ENCODE results near the gene RGMA. TPM values are rescaled to one million over a fixed set of nuclear protein-coding genes. Genes with fewer than 3 reads are reported as not detected.

The RGMA gene
- total and polyA plus RNA-seq, 10 of the 15 experiments (the other 5 are each of a cell fraction or from before 2014, with no cell fraction given): not detected

DNA sequence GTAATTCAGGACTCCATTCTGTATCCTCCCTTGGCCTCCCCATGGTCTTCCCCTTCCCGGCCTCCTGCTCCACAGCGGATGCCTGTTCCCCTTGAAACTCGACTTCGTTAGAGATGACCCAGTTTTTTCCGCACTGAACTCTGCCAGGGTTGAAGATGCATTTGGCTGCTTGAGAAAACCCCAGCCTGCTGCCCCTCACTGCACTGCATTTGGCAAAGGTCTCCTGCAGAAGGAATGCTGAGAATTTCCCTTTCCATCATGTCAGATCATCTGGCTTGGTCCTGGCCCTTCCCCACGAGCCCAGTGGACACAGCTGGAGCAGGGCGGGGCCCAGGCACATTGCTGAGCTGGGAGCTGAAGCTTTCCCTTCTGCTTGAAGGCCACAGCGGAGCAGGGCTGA is 37.6 kb upstream of the RGMA start:
- ChIA-PET POLR2A (no interaction called here), CTCF (no interaction called here), SMC1A (ENCODE audit: uncharacterized antibody, unreplicated experiment) (no interaction called here)

More for the DNA sequence above, 37.6 kb upstream of the RGMA start:
- Histone ChIP-seq H3K36me3 (ENCODE audit: control insufficient read depth in 2 of 2, insufficient read depth in 2 of 2, low read length in 1 of 2) (no peaks in the 10 kb centered on the region), H3K4me2 (ENCODE audit: control insufficient read depth, insufficient read depth) (no peak overlapping the region), H3K9ac (ENCODE audit: control insufficient read depth, insufficient read depth, low read length) (no peak overlapping the region), H3K4me1 (ENCODE audit: control insufficient read depth, insufficient read depth, low read length) (no peaks in the 10 kb centered on the region), H3K79me2 (ENCODE audit: control insufficient read depth, insufficient read depth, low read length) (no peaks in the 10 kb centered on the region), H4K20me1 (ENCODE audit: control insufficient read depth, insufficient read depth) (no peaks in the 10 kb centered on the region), H3K4me3 (no peak overlapping the region), H3K27me3 (replicated peaks in 1 of 2; ENCODE audit: control insufficient read depth in 2 of 2, insufficient read depth in 2 of 2, low read length in 1 of 2) (no peaks in the 10 kb centered on the region; a peak in 2 of 4 replicates), H3K27ac (ENCODE audit: control insufficient read depth, insufficient read depth) (no peak overlapping the region), H3K9me3 (replicated peaks; ENCODE audit: control insufficient read depth, insufficient read depth, low read length) (no peaks in the 10 kb centered on the region), H2AFZ (ENCODE audit: control insufficient read depth, low read depth, low read length) (no peak overlapping the region)
- RAD21 ChIA-PET (ENCODE audit: unreplicated experiment): no interaction called here
- BruUV-seq (replicated peaks): no TSS peak
- WGBS (ENCODE audit: insufficient coverage, insufficient replicate concordance, low lambda C conversion rate, missing lambda C conversion rate): 13% methylated on average over 8 of the region's 8 CpGs
- ATAC-seq (no peak), FAIRE-seq (no peak), DNase-seq (ENCODE audit: low read depth, low spot score) (no peak)
- intact Hi-C loops (cut with micrococcal nuclease; ENCODE audit: unreplicated experiment): no loop called here
- TF ChIP-seq ATF7 (IDR thresholded peaks at IDR 0.05; ENCODE audit: low read depth) (no peak), KDM1A (IDR thresholded peaks at IDR 0.05; ENCODE audit: borderline replicate concordance) (no peak), POU2F2 (IDR thresholded peaks at IDR 0.05; ENCODE audit: borderline replicate concordance, low read depth, low read length) (no peak), GATAD2B (conservative IDR thresholded peaks at IDR 0.05; ENCODE audit: low read depth) (no peak), SREBF2 (IDR thresholded peaks at IDR 0.05; ENCODE audit: low read length) (no peak), MXI1 (IDR thresholded peaks at IDR 0.05; ENCODE audit: low read depth, low read length) (no peak)
- TF ChIP-seq, protein P1, sequence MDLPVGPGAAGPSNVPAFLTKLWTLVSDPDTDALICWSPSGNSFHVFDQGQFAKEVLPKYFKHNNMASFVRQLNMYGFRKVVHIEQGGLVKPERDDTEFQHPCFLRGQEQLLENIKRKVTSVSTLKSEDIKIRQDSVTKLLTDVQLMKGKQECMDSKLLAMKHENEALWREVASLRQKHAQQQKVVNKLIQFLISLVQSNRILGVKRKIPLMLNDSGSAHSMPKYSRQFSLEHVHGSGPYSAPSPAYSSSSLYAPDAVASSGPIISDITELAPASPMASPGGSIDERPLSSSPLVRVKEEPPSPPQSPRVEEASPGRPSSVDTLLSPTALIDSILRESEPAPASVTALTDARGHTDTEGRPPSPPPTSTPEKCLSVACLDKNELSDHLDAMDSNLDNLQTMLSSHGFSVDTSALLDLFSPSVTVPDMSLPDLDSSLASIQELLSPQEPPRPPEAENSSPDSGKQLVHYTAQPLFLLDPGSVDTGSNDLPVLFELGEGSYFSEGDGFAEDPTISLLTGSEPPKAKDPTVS (IDR thresholded peaks at IDR 0.05; ENCODE audit: low read depth, low read length): no peak
- TF ChIP-seq, protein P2, sequence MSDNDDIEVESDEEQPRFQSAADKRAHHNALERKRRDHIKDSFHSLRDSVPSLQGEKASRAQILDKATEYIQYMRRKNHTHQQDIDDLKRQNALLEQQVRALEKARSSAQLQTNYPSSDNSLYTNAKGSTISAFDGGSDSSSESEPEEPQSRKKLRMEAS (IDR thresholded peaks at IDR 0.05; ENCODE audit: low read depth, low read length): no peak
- TF ChIP-seq, protein P3, sequence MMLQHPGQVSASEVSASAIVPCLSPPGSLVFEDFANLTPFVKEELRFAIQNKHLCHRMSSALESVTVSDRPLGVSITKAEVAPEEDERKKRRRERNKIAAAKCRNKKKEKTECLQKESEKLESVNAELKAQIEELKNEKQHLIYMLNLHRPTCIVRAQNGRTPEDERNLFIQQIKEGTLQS (IDR thresholded peaks at IDR 0.05; ENCODE audit: borderline replicate concordance, extremely low read depth, low read depth, low read length): no peak
- in situ Hi-C loops (cut with MboI): no loop called here

Measured in GM12878 (cell line).